HCT116 (cell line): ENCODE measurements around the gene KIF25. TPM values are rescaled to one million over a fixed set of nuclear protein-coding genes. Genes with fewer than 3 reads are reported as not detected.

Experiments
- ATAC-seq: fragments of 200-7000 bp; cut with Tn5 transposase; 2 replicates; pipeline ENCODE4 v1.9.1; 2020; ENCODE audit warnings: mild to moderate bottlenecking, moderate library complexity
- BruUV-seq: library from RNA; stranded (reverse); fragments of 400-500 nt; replicated peaks from 2 replicates; lab custom pipeline; 2021; lab: Mats Ljungman, UMichigan
- CTCF ChIA-PET: fragments of 300-600 bp; sonication (Branson Sonifier 250); formaldehyde crosslinking; loops from one replicate; lab custom pipeline; 2021; ENCODE audit warnings: antibody characterized with exemption; lab: Charles Lee
- POLR2A ChIA-PET: fragments of 300-600, 350-600 bp; sonication (Branson Sonifier 250); formaldehyde crosslinking; loops from one replicate; lab custom pipeline; 2021; ENCODE audit warnings: antibody characterized with exemption; lab: Charles Lee
- RAD21 ChIA-PET, 2 experiments: fragments of 300-600 bp; sonication (Branson Sonifier 250); formaldehyde crosslinking; loops; one replicate each; lab custom pipeline; 2023; ENCODE audit warnings: low total read pairs in 2 of 2; ENCODE audit not compliant: uncharacterized antibody in 2 of 2, unreplicated experiment in 2 of 2, low non-redundant PET in 1 of 2; lab: Charles Lee
- DNase-seq: peaks from one replicate; pipeline ENCODE4 v3.0.0-alpha.2; 2010; ENCODE audit warnings: low read depth, low spot score
- H2AFZ ChIP-seq: fragments of 200-600 bp; shearing (Covaris generic), sonication (generic); 2 replicates; pipeline ENCODE4 v1.6.1; 2017; ENCODE audit warnings: low read depth, mixed run types, mixed read lengths, antibody characterized with exemption, low read length; ENCODE audit not compliant: poor library complexity, severe bottlenecking
- H3K27ac ChIP-seq: 2 replicates; pipeline ENCODE4 v1.5.1; 2012; ENCODE audit warnings: low read depth, low read length
- H3K27me3 ChIP-seq: fragments of 200-600 bp; sonication (generic); 2 replicates; pipeline ENCODE4 v1.6.1; 2016; ENCODE audit warnings: mixed run types, low read length, mixed read lengths; ENCODE audit not compliant: insufficient read depth
- H3K36me3 ChIP-seq, 2 experiments: fragments of 200-500 bp in 1 of 2; fragments of 200-600 bp in 1 of 2; sonication (Bioruptor generic) in 1 of 2; sonication (generic) in 1 of 2; 2 replicates each; pipeline versions ENCODE4 v1.5.1 to v1.6.1; 2014 to 2016; ENCODE audit warnings: low read length in 2 of 2, inconsistent platforms in 1 of 2, mixed read lengths in 1 of 2, mixed run types in 1 of 2; ENCODE audit not compliant: insufficient read depth in 2 of 2, control insufficient read depth in 1 of 2
- H3K4me1 ChIP-seq, 2 experiments: fragments of 200-600 bp in 1 of 2; sonication (generic) in 1 of 2; 2 replicates each; pipeline versions ENCODE4 v1.5.1 to v1.6.1; 2012 to 2017; ENCODE audit warnings: low read length in 2 of 2, inconsistent platforms in 1 of 2, mild to moderate bottlenecking in 1 of 2, mixed read lengths in 1 of 2, mixed run types in 1 of 2, moderate library complexity in 1 of 2; ENCODE audit not compliant: insufficient read depth in 2 of 2, control insufficient read depth in 1 of 2
- H3K4me2 ChIP-seq: fragments of 200-600 bp; sonication (generic); 2 replicates; pipeline ENCODE4 v1.6.1; 2017; ENCODE audit warnings: mixed run types, low read length, mixed read lengths
- H3K4me3 ChIP-seq, 2 experiments: fragments of 200-600 bp in 1 of 2; sonication (generic) in 1 of 2; replicated peaks in 1 of 2; 2 replicates each; pipeline ENCODE4 v1.5.1; 2011 to 2016; ENCODE audit warnings: low read length in 2 of 2, control low read depth in 1 of 2, low read depth in 1 of 2, mild to moderate bottlenecking in 1 of 2, mixed read lengths in 1 of 2, mixed run types in 1 of 2
- H3K79me2 ChIP-seq: fragments of 200-600 bp; sonication (generic); 2 replicates; pipeline ENCODE4 v1.6.1; 2017; ENCODE audit warnings: mild to moderate bottlenecking, mixed run types, low read length, moderate library complexity, mixed read lengths; ENCODE audit not compliant: insufficient read depth
- H3K9ac ChIP-seq: fragments of 200-600 bp; sonication (generic); 2 replicates; pipeline ENCODE4 v1.6.1; 2016; ENCODE audit warnings: low read length, mixed read lengths
- H3K9me2 ChIP-seq: fragments of 200-600 bp; sonication (generic), shearing (Covaris generic); 2 replicates; pipeline ENCODE4 v1.6.1; 2017; ENCODE audit warnings: mixed run types, mild to moderate bottlenecking, moderate library complexity; ENCODE audit not compliant: insufficient read depth
- H3K9me3 ChIP-seq, 2 experiments: fragments of 200-500 bp in 1 of 2; fragments of 200-600 bp in 1 of 2; sonication (Bioruptor generic) in 1 of 2; sonication (generic) in 1 of 2; 2 replicates each; pipeline ENCODE4 v1.6.1; 2014 to 2017; ENCODE audit warnings: low read length in 2 of 2, mixed read lengths in 2 of 2, inconsistent platforms in 1 of 2, low read depth in 1 of 2, mild to moderate bottlenecking in 1 of 2, mixed run types in 1 of 2, moderate library complexity in 1 of 2; ENCODE audit not compliant: control insufficient read depth in 1 of 2, insufficient read depth in 1 of 2
- H4K20me1 ChIP-seq: fragments of 200-600 bp; sonication (generic), shearing (Covaris generic); 2 replicates; pipeline ENCODE4 v1.6.1; 2017; ENCODE audit warnings: mixed run types, mild to moderate bottlenecking, moderate library complexity; ENCODE audit not compliant: insufficient read depth
- ATF3 ChIP-seq: IDR thresholded peaks from 2 replicates; pipeline ENCODE4 v1.6.1; 2012
- CBX3 ChIP-seq: IDR thresholded peaks from 2 replicates; pipeline ENCODE4 v1.6.1; 2012; ENCODE audit warnings: low read depth
- CEBPB ChIP-seq: IDR thresholded peaks from 2 replicates; pipeline ENCODE4 v1.6.1; 2012; ENCODE audit warnings: low read depth
- CTCF ChIP-seq, 3 experiments: fragments of 200-600 bp in 1 of 3; sonication (generic) in 1 of 3; IDR thresholded peaks in 2 of 3; conservative IDR thresholded peaks in 1 of 3; 2 replicates each; pipeline ENCODE4 v1.5.1; 2012 to 2017; ENCODE audit warnings: low read depth in 2 of 3, low read length in 2 of 3, antibody characterized with exemption in 1 of 3, borderline replicate concordance in 1 of 3, control low read depth in 1 of 3, mild to moderate bottlenecking in 1 of 3, mixed read lengths in 1 of 3, mixed run types in 1 of 3, moderate library complexity in 1 of 3; ENCODE audit not compliant: insufficient read depth in 1 of 3
- ELF1 ChIP-seq: IDR thresholded peaks from 2 replicates; pipeline ENCODE4 v1.6.1; 2012; ENCODE audit warnings: low read depth, borderline replicate concordance
- EZH2phosphoT487 ChIP-seq: fragments of 200-600 bp; IDR thresholded peaks from 2 replicates; pipeline ENCODE4 v1.6.1; 2018; ENCODE audit warnings: antibody characterized with exemption, borderline replicate concordance
- FOSL1 ChIP-seq: IDR thresholded peaks from 2 replicates; pipeline ENCODE4 v1.6.1; 2012; ENCODE audit warnings: low read depth
- JUND ChIP-seq: IDR thresholded peaks from 2 replicates; pipeline ENCODE4 v1.6.1; 2012
- POLR2AphosphoS5 ChIP-seq: IDR thresholded peaks from 2 replicates; pipeline ENCODE4 v1.6.1; 2011; ENCODE audit warnings: mild to moderate bottlenecking, low read depth, low read length, moderate library complexity
- RAD21 ChIP-seq: IDR thresholded peaks from 2 replicates; pipeline ENCODE4 v1.6.1; 2012; ENCODE audit warnings: low read depth, mild to moderate bottlenecking
- SIN3A ChIP-seq: IDR thresholded peaks from 2 replicates; pipeline ENCODE4 v1.6.1; 2012; ENCODE audit warnings: low read depth
- SP1 ChIP-seq: IDR thresholded peaks from 2 replicates; pipeline ENCODE4 v1.6.1; 2012; ENCODE audit warnings: low read depth
- SRF ChIP-seq: IDR thresholded peaks from 2 replicates; pipeline ENCODE4 v1.6.1; 2012; ENCODE audit warnings: low read depth
- TCF7L2 ChIP-seq: IDR thresholded peaks from 2 replicates; pipeline ENCODE4 v1.7.0; 2011; ENCODE audit warnings: borderline replicate concordance, inconsistent platforms; ENCODE audit not compliant: insufficient read depth, insufficient read length; ENCODE audit errors: extremely low read depth
- YY1 ChIP-seq: IDR thresholded peaks from 2 replicates; pipeline ENCODE4 v1.6.1; 2011; ENCODE audit warnings: low read length, low read depth, moderate library complexity, mild to moderate bottlenecking; ENCODE audit not compliant: insufficient replicate concordance; ENCODE audit errors: extremely low read depth
- ZFX ChIP-seq: fragments of 450-650 bp; IDR thresholded peaks from 2 replicates; pipeline ENCODE4 v1.6.1; 2017
- ZNF274 ChIP-seq: fragments of 200-500 bp; sonication (Bioruptor generic); IDR thresholded peaks from 2 replicates; pipeline ENCODE4 v1.6.1; 2014; ENCODE audit warnings: mild to moderate bottlenecking, low read depth, low read length, inconsistent platforms
- intact Hi-C: fragments of 100-400 bp; cut with micrococcal nuclease; formaldehyde crosslinking; loops from 2 replicates; pipeline ENCODE4 v1.10.0; 2022
- total RNA-seq: library from RNA; stranded (reverse); gene quantifications from one replicate; pipeline ENCODE4 v1.2.1, GENCODE V29; 2021; ENCODE audit not compliant: unreplicated experiment
- TF ChIP-seq, protein P1 (sequence below): IDR thresholded peaks from 2 replicates; pipeline ENCODE4 v1.6.1; 2011; ENCODE audit warnings: mild to moderate bottlenecking, low read length, moderate library complexity; ENCODE audit not compliant: insufficient replicate concordance; ENCODE audit errors: extremely low read depth
- TF ChIP-seq, protein P2 (sequence below): IDR thresholded peaks from 2 replicates; pipeline ENCODE4 v1.6.1; 2012

KIF25 gene
- total RNA-seq, 1 experiment from 2014 or later = not detected

DNA sequence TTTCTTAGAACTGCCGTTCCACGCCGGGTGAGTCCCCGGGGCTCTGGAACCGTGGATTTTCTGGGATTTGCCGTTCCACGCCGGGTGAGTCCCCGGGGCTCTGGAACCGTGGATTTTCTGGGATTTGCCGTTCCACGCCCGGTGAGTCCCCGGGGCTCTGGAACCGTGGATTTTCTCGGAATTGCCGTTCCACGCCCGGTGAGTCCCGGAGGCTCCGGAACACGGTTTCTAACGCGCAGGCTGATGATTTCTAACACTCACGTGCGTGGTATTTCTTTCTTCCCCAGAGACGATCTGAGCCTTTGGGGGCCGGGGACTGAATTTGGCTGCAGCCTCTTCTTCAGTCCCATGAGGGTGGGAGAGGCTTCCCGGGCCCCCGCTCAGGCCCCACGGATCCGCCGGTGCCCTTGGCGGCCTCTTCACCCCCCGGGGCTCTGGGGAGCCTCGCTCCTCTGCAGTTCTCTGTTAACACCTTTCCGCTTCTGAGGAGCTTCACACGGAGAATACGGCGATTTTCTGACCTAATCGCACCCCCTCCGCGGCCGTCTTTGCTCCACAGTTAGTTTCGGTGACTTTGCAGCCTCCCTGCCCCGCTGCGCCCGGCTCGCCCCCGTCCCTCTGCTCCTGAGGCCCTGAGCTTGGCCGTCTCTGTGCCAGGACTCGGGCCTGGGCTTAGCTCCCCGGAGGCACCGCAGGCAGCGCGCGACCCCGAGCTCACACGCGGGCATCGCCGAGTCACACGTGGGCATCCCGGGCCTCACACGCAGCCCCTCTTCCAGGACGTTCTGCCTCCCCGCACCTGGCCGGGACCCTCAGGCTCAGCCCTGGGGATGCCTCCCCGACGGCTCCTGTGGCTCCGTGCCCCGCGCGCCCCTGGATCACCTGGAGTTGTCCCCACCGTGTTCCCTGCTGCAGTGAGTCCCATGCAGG is 7.2 kb upstream of the KIF25 start:
- no peaks in the 10 kb centered on the region for H3K36me3 ChIP-seq
- no TSS peak for BruUV-seq
- H3K9ac ChIP-seq = no peak overlapping the region
- DNase-seq (no peak), ATAC-seq (no peak)
- no peak overlapping the region for H3K4me2 ChIP-seq
- no peak overlapping the region for H2AFZ ChIP-seq
- no peaks in the 10 kb centered on the region for H3K9me2 ChIP-seq
- CTCF ChIA-PET = no interaction called here
- 0 out of 2 replicates have a peak, but pooled peaks cover 3% of the 10 kb centered on the region for H3K27me3 ChIP-seq
- no peak for TF ChIP-seq TCF7L2
- no peak for TF ChIP-seq EZH2phosphoT487
- TF ChIP-seq ELF1 = no peak
- no peak for TF ChIP-seq SRF
- no peak for TF ChIP-seq FOSL1
- TF ChIP-seq ZNF274 = no peak
- TF ChIP-seq CBX3 = no peak
- no peak for TF ChIP-seq YY1
- TF ChIP-seq RAD21 = no peak
- TF ChIP-seq, protein P1, sequence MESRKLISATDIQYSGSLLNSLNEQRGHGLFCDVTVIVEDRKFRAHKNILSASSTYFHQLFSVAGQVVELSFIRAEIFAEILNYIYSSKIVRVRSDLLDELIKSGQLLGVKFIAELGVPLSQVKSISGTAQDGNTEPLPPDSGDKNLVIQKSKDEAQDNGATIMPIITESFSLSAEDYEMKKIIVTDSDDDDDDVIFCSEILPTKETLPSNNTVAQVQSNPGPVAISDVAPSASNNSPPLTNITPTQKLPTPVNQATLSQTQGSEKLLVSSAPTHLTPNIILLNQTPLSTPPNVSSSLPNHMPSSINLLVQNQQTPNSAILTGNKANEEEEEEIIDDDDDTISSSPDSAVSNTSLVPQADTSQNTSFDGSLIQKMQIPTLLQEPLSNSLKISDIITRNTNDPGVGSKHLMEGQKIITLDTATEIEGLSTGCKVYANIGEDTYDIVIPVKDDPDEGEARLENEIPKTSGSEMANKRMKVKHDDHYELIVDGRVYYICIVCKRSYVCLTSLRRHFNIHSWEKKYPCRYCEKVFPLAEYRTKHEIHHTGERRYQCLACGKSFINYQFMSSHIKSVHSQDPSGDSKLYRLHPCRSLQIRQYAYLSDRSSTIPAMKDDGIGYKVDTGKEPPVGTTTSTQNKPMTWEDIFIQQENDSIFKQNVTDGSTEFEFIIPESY = no peak
- TF ChIP-seq CEBPB = no peak
- TF ChIP-seq ZFX = no peak
- TF ChIP-seq, protein P2, sequence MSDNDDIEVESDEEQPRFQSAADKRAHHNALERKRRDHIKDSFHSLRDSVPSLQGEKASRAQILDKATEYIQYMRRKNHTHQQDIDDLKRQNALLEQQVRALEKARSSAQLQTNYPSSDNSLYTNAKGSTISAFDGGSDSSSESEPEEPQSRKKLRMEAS = no peak
- TF ChIP-seq CTCF (IDR thresholded peaks at IDR 0.05 in 2 of 3, conservative IDR thresholded peaks at IDR 0.05 in 1 of 3; ENCODE audit: borderline replicate concordance in 1 of 3, insufficient read depth in 1 of 3, low read depth in 2 of 3, low read length in 2 of 3) = no peak
- no peak for TF ChIP-seq SP1
- no peak for TF ChIP-seq SIN3A
- TF ChIP-seq ATF3 = no peak
- no peak for TF ChIP-seq POLR2AphosphoS5
- no peak for TF ChIP-seq JUND
- no peaks in the 10 kb centered on the region for H3K9me3 ChIP-seq
- POLR2A ChIA-PET = no interaction called here
- H3K27ac ChIP-seq = no peak overlapping the region
- no peaks in the 10 kb centered on the region for H3K79me2 ChIP-seq
- RAD21 ChIA-PET = no interaction called here
- intact Hi-C loops = no loop called here
- H3K4me1 ChIP-seq = no peaks in the 10 kb centered on the region
- H4K20me1 ChIP-seq = no peaks in the 10 kb centered on the region
- H3K4me3 ChIP-seq = no peak overlapping the region
